ENCODE measurements around the gene FAIM2.

FAIM2 gene

GRCh38 chr12:49939307-49939706 is 35.6 kb upstream of the FAIM2 start:
- no peak for DNase-seq

- no peak for DNase-seq
Observed at GRCh38 chr12:49937639-49938300, 34.1 kb upstream of the FAIM2 start.

DNA sequence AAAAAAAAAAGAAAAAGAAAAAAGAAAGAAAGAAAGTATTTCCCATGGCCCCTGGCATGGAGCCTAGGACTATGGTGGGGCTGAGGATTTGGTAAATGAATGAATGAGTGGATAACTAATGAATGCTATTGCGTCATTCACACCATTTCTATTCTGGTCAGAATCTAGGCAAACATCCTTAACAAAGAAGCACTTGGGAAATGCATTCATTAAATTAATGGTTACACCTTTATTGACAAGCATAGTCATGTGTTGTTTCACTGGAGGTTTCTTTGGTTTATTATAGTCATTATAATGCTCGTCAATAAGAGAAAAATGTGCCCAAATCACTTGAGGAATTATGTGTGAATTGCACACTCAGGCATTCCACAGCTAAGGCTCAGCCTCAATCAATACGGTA is 33.2 kb upstream of the FAIM2 start:
- no peak for DNase-seq

DNA sequence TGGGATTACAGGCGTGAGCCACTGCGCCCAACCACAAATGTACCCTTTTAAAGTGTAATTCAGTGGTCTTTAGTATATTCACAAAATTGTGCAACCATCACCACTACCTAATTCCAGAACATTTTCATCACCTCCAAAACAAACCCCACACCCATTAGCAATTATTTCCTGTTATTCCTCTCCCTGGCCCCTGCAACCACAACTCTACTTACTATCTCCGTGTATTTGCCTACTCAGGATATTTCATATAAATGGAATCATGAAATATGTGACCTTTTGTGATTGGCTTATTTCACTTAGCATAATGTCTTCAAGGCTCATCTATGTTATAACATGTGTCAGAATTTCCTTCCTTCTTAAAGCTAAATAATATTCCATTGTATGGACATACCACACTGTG is 30.8 kb upstream of the FAIM2 start:
- no peak for DNase-seq

- DNase-seq, result no peak
Observed at GRCh38 chr12:49933796-49934195, 30.1 kb upstream of the FAIM2 start.

DNA sequence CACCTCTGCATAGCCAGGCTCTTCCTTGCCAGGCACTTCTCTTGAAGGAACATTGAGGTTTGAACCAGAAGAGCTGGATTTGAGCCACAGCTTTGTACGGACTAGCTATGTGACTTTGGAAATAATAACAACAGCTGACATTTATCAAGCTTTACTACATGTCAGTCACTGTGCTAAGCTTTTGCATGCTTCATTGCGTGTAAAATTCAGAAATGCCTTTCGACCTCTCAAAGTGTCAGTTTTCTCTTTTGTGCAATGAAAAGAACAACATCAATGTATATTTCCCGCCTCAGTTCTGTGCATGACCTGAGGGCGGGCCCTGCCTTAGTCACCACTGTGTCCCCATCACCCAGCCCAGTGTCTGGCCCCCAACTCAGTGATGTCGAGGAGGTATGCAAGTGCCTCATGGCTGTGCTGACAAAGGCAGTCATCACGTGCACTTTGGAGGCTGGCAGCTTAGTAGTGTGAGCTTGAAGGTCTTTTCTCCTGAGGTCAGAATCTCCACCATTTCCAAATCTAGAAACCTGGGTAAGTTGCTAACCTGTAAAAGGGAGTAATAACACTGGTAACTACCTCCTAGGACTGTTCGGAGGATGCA is 28.9 kb upstream of the FAIM2 start:
- no peak for DNase-seq

DNA sequence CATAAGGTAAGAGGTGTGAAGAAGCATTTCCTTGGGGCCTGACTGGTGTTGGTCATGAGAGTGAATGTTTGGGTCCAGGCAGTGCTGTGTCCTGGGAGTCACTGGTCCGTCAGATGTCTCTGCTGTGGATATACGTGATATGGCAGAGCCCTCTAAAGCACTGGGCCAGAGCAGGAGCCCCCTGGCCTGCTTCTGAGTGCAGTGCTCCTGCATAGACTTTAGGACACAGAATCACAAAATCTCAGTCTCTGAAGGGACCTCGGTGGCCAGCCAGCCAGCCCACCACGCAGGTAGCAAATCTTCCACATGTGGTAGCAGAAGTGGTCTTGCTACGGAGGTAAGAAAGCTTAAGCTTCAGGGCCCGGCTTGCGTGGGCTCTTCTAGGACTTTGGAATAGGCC is 28.3 kb upstream of the FAIM2 start:
- no peak for DNase-seq

DNA sequence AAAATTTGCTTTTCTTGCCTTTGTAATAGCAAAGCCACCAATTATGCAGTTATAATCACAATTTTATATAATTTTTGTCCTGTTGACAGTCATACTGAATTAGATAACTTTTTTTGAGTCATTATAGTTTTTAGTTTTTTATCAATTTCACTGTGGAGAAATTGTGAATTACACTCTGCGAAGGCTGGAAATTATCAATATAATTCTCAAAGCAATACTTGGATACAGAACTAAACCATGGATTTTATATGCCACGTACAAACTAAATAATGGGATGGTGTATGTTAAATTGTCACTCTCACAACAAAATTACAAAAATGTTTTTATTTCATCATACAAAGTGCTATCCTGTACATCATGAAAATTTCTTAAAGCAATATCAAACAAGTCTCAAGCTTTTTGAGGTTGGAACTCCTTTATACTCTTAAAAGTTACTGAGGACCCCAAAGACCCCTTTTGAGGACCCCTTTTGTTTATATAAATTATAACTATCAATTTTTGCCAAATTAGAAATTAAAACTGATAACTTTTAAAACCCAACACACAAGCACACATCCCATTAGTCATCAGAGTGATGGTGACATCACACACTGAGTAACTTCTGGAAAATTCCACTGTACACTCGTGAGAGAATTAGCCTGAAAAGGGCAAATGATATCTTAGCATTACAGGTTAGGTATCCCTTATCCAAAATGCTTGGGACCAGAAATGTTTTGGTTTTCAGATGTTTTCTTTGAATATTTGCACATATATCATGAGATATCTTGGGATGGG is 27.0 kb upstream of the FAIM2 start:
- DNase-seq, result no peak

DNA sequence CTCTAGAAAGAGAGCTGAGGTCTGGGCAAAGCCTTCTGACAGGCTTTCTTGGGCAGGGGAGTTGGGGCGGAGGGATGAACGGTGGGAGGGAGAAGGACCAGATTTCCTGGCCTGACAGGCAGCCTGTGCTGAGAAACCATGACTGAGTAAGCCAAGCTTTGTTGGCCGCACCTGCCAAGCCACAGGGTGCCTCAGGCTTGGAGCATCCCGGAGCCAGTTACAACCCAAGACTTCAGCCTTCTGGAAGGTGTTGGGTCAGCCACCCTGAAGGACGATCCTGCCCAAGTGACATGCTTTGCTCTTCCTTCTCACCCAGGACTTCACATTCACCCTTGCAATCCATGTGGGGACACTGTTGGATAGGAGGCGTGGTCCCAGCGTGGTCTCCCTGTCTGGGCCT is 25.9 kb upstream of the FAIM2 start:
- DNase-seq, result no peak

DNA sequence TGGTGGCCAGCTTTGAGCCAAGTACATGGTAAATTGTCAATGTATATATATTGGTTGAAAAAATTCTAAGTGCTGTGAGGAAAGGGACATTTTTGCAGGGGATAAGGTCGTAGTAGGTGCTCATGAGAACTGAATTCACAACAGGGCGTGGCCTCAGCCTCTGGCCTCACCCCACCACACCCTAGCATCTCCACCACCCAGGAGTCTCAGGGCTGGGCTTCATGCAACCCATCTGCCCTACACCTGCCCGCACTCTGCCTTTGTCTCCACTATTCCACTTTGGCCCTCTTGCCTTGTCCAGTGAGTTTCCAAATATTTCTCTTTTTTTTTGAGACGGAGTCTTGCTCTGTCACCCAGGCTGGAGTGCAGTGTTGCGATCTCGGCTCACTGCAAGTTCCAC is 24.8 kb upstream of the FAIM2 start:
- DNase-seq, result no peak

DNA sequence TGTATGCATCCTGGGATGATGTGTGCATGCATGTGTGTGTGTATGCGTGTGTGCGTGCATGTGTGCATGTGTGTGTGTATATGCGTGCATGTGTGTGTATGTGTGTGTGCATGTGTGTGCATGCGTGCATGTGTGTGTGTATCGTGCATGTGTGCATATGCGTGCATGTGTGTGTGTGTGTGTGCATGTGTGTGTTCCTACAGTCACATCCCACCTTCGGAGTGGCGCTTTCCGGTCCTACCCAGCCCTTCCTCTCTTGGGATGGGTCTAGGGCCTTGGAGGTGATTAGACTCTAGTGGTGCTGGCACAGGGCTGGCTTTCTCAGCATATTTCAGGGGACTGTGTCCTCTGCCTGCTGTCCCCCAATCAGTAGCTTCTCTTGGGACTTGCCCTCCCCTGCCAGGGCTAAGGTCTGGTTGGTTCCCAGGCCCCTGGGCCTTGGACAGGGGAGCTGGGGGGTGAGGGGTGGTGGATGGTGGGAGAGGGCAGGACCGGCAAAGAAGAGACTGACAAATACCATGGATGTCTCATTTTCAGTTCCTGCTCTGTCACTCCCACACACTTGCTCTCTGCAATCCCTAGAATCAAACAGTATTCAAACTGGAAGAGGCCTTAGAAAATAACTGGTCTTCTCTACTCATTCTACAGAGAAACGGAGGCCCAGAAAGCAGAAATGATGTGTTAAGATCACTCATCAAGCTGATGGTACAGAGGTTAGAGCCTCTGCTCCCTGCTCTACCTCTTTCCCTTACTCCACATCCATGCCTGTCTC is 21.9 kb upstream of the FAIM2 start:
- DNase-seq, result no peak

DNA sequence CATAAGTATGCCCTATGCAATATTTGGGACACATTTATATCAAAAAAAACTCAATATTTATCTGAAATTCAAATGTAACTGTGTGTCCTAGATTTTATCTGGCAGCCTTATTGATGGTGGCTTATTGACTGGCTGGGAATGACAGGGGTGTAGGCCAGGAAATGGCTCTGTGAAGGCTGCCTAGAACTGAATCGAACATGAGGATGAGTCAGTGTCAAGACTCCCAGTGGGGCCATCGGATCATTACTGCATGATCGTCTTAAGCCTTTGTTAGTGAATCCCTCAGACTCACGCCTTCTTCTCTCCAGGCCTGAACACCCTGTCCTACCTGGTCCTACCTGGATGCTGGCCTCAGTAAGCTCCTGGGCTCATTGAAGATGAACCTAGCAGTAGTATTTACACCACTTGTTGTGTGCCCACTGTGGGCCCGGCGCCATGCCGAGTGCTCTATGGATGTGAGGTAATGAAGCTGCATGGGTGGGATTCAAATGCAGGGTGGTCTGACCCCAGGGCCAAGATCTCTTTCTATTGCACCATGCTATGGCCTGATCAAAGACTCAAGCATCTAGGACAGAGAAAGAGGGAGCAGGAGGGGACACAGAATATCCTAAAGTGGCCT is 21.0 kb upstream of the FAIM2 start:
- DNase-seq, result no peak

GRCh38 chr12:49923880-49924556 is 20.3 kb upstream of the FAIM2 start:
- no peak for DNase-seq

DNA sequence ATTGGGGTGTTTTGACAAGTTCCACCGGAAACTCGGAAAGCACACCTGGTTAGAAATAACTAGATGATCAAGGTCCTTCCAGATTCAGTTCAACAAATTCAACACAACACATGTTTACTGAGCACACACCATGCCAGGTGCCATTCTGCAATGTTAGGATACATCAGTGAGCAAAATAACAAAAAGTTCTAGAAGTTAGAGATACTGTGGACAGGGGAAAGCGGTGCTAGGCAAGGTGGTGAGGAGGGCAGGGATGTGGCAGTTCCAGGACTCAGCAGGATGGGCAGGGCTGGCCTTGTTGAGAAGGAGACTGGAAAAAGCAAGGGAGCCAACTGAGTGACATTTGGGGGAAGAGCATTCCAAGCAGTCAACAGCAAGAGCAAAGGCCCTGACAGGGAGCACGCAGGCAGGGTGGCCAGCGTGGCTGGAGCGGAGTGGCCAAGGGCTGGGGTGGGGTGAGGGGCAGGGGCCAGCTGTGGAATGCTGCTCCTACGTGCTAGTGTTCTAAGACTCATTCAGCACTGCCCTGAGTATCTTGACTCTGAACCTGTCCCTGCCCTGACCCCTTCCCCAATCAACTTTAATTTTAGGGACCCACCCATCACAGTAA is 19.4 kb upstream of the FAIM2 start:
- no peak for DNase-seq

DNA sequence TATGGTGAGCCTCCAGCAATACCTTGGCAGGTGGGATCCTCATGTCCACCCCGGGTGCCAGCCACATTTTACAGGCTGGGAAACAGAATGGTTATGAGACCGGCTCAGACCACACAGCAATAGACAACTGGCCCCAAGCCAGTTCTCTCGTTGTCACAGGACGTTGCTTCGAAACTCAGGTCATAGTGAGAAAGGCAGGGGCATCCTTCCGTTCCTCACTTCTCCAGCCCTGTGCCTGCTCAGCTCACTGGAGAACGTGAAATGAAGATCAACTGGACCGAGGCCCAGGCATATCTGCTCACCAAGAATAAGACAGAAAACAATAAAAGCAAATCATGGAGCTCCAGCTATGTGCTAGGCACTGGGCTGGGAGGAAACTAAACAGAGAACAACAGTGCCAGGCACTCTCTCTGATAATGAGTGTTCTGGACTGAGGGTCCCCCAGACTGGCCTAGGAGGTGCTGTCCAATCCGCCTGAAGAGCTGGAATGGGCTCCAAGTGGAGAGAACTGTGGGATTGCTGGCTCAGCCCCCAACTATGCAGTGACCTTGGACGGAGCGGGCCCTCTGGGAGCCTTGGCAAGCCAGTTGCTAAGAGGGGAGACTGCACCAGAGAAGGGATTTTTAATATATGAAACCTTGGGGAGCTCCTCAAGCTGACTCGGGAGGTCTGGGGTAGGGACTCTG is 18.8 kb upstream of the FAIM2 start:
- no peak for DNase-seq

- DNase-seq, result no peak
Observed at GRCh38 chr12:49921936-49922335, 18.2 kb upstream of the FAIM2 start.

GRCh38 chr12:49921299-49921698 is 17.6 kb upstream of the FAIM2 start:
- DNase-seq, result no peak

DNA sequence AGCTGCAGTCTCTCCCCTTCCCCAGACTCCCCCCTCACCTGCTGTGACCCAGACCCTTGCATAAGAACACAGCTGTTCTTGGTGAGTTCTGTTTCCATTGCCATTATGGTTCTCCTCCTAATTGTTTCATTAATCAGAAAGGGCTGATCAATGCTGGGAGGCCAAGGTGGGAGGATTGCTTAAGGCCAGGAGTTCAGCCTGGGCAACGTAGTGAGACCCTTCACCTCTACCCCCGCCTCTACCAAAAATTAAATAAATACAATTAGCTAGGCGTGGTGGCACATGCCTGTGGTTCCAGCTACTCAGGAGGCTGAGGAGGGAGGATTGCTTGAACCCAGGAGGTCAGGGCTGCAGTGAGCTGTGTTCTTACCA is 17.2 kb upstream of the FAIM2 start:
- no peak for DNase-seq

DNA sequence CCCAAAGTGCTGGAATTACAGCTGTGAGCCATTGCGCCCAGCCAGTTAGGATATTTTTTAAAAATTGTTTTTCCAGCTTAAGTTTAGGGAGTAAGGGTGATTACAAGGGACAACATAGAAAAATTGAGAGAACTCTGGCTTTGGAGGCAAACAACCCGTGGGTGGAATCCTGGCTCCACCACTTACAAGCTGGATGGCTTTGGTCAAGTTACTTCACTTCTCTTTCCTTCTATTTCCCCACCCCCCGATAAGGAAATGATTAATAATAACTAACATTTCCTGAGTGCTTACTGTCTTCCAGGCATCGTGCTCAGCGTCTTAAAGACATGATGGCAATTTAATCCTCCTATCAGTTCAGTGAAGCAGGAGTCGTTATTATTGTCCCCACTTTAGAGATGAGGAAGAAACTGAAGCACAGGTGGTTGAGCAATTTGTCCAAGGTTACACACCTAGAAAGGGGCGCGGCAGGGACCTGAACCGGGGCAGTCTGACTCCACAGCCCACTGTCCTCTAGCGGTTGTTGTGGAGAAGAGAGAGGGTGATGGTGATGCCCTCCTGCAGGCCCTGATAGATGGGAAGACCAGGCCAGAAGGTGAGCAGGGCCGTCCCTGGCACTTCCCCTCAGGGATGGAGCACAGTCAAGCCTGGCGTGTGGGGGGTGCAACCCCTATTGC is 16.7 kb upstream of the FAIM2 start:
- no peak for DNase-seq

DNA sequence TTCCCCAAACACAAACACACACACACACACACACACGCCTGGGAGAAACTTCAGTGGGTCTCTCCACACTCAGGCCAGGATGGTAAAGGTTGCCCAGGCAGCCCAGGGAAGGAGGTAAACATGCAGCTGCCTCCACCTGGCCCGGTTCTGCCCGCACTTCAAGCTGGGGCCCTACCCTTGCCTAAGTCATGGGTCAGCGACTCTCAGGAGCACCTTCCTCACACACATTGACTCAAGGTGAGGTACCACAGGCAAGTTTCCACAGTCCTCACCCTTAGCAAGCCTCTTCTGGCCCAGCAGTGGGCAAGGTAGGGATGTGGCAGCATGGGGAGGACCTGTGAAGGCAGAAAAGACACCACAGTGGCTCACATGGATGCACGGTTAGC is 14.1 kb upstream of the FAIM2 start:
- DNase-seq, result peak in 1 of 2 experiments; percentile 11
